ENCODE results near the gene SLC48A1. TPM values are rescaled to one million over a fixed set of nuclear protein-coding genes. Genes with fewer than 3 reads are reported as not detected.

The SLC48A1 gene
- total RNA-seq, 1 donor from 2014 or later = 13.0 TPM

GRCh38 chr12:47797441-47797840 lies 24.4 kb downstream of the SLC48A1 start:
- H3K27ac Mint-ChIP-seq (ENCODE audit: unreplicated experiment) = no peak overlapping the region
- H3K4me1 Mint-ChIP-seq = peaks cover 27% of the 10 kb centered on the region
- H3K27me3 Mint-ChIP-seq (ENCODE audit: low read depth) = no peaks in the 10 kb centered on the region
- H3K9me3 Mint-ChIP-seq = no peaks in the 10 kb centered on the region
- no peak overlapping the region for H3K4me3 Mint-ChIP-seq
- TF ChIP-seq, protein P1, sequence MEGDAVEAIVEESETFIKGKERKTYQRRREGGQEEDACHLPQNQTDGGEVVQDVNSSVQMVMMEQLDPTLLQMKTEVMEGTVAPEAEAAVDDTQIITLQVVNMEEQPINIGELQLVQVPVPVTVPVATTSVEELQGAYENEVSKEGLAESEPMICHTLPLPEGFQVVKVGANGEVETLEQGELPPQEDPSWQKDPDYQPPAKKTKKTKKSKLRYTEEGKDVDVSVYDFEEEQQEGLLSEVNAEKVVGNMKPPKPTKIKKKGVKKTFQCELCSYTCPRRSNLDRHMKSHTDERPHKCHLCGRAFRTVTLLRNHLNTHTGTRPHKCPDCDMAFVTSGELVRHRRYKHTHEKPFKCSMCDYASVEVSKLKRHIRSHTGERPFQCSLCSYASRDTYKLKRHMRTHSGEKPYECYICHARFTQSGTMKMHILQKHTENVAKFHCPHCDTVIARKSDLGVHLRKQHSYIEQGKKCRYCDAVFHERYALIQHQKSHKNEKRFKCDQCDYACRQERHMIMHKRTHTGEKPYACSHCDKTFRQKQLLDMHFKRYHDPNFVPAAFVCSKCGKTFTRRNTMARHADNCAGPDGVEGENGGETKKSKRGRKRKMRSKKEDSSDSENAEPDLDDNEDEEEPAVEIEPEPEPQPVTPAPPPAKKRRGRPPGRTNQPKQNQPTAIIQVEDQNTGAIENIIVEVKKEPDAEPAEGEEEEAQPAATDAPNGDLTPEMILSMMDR (conservative IDR thresholded peaks at IDR 0.05) = peak; percentile 47
- no peak for DNase-seq (ENCODE audit: low read depth, low spot score)
- no peaks in the 10 kb centered on the region for H3K36me3 Mint-ChIP-seq (ENCODE audit: low read depth)

DNA sequence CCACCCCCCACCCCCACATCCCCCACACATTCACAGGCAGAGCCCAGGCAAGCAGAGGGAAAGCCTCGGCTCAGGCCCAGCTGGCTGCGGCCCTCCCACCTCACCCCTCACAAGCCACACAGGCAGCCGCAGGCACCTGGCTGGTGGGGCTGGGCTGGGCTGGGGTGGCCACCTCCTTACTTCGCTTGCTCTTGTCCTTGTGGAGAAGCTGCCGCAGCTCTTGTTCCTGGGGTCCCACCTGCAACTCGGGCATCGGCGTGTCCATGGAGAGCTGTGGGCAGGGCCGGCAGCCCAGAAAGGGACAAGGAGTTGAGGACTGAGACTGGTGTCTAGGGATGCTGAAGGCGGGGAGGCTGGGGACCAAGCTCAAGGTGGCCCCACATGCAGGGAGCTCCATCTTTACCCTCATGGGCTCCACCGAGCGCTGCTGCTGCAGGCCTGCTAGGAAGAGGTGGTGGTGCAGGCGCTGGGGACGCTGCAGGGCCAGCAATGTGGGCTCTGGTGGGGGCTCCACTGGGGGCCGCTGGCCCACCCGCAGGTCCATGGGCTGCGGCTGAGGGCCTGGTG lies 25.4 kb downstream of the SLC48A1 start:
- TF ChIP-seq, protein P1 (conservative IDR thresholded peaks at IDR 0.05) = no peak
- no peak for DNase-seq (ENCODE audit: low read depth, low spot score)
- Mint-ChIP-seq H3K27ac (ENCODE audit: unreplicated experiment) (no peak overlapping the region), H3K4me3 (no peak overlapping the region), H3K9me3 (no peaks in the 10 kb centered on the region), H3K4me1 (peaks cover 36% of the 10 kb centered on the region), H3K36me3 (ENCODE audit: low read depth) (no peaks in the 10 kb centered on the region), H3K27me3 (ENCODE audit: low read depth) (no peaks in the 10 kb centered on the region)

GRCh38 chr12:47799357-47799955 lies 26.4 kb downstream of the SLC48A1 start:
- H3K36me3 Mint-ChIP-seq (ENCODE audit: low read depth) = no peaks in the 10 kb centered on the region
- peak overlapping the region; percentile 27 for H3K27ac Mint-ChIP-seq (ENCODE audit: unreplicated experiment)
- H3K9me3 Mint-ChIP-seq = no peaks in the 10 kb centered on the region
- peaks cover 43% of the 10 kb centered on the region for H3K4me1 Mint-ChIP-seq
- DNase-seq (ENCODE audit: low read depth, low spot score) = no peak
- H3K4me3 Mint-ChIP-seq = no peak overlapping the region
- TF ChIP-seq, protein P1 (conservative IDR thresholded peaks at IDR 0.05) = no peak
- no peaks in the 10 kb centered on the region for H3K27me3 Mint-ChIP-seq (ENCODE audit: low read depth)

DNA sequence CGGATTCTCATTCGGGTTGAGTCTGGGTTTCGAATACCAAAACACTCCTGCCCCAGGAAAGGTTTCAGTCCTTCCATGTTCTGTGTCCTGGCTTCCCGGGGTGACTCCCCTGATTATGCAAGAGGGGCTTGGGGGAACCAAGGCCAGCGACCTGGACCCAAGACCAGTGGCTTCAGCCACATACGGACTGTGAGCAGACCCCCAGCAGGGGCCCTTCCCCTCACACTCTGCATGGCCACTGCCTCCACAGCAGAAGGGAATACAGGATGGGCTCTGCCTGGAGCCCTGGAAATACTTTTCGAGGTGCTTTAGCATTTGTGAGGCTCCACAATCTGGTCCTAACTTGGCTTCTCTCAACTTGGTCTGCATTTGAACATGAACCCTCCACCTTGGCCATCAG lies 27.5 kb downstream of the SLC48A1 start:
- Mint-ChIP-seq H3K36me3 (ENCODE audit: low read depth) (no peaks in the 10 kb centered on the region), H3K9me3 (no peaks in the 10 kb centered on the region), H3K4me3 (no peak overlapping the region), H3K4me1 (peaks cover 48% of the 10 kb centered on the region), H3K27ac (ENCODE audit: unreplicated experiment) (peak overlapping the region; percentile 79), H3K27me3 (ENCODE audit: low read depth) (no peaks in the 10 kb centered on the region)
- TF ChIP-seq, protein P1 (conservative IDR thresholded peaks at IDR 0.05) = no peak
- DNase-seq (ENCODE audit: low read depth, low spot score) = no peak

- no peaks in the 10 kb centered on the region for H3K36me3 Mint-ChIP-seq (ENCODE audit: low read depth)
- no peak for DNase-seq (ENCODE audit: low read depth, low spot score)
- H3K4me3 Mint-ChIP-seq = no peak overlapping the region
- H3K27ac Mint-ChIP-seq (ENCODE audit: unreplicated experiment) = peak overlapping the region; percentile 79
- H3K27me3 Mint-ChIP-seq (ENCODE audit: low read depth) = no peaks in the 10 kb centered on the region
- H3K4me1 Mint-ChIP-seq = peaks cover 52% of the 10 kb centered on the region
- TF ChIP-seq, protein P1 (conservative IDR thresholded peaks at IDR 0.05) = no peak
- H3K9me3 Mint-ChIP-seq = no peaks in the 10 kb centered on the region
These were observed 28.3 kb downstream of the SLC48A1 start for GRCh38 chr12:47801170-47801903.
